ENCODE measurements around the gene AHCYL2. TPM values are rescaled to one million over a fixed set of nuclear protein-coding genes. Genes with fewer than 3 reads are reported as not detected.

The AHCYL2 gene
- total RNA-seq, 3 donors from 2014 or later (not counting 1 experiment from before 2014, with no cell fraction given) = 11.6 to 15.2 (median 14.5) TPM

- no peaks in the 10 kb centered on the region for H3K4me1 ChIP-seq (ENCODE audit: control insufficient read depth, insufficient read depth, low read length)
Observed at GRCh38 chr7:129388333-129389098, 163.7 kb downstream of the AHCYL2 start.

GRCh38 chr7:129389829-129390228 lies 165.0 kb downstream of the AHCYL2 start:
- no CpG with 5 or more reads among the region's 1 CpG for WGBS (ENCODE audit: insufficient coverage)
- Histone ChIP-seq H3K4me3 (ENCODE audit: low read length) (no peak overlapping the region), H3K4me1 (ENCODE audit: control insufficient read depth, insufficient read depth, low read length) (no peaks in the 10 kb centered on the region), H3K36me3 (ENCODE audit: control insufficient read depth, insufficient read depth, low read length) (no peaks in the 10 kb centered on the region), H3K27ac (ENCODE audit: low read length) (no peak overlapping the region), H3K9me3 (ENCODE audit: control insufficient read depth, insufficient read depth, low read length) (no peaks in the 10 kb centered on the region), H3K27me3 (ENCODE audit: control insufficient read depth, insufficient read depth, low read length) (no peaks in the 10 kb centered on the region)
- Mint-ChIP-seq H3K4me1 (no peaks in the 10 kb centered on the region), H3K36me3 (no peaks in the 10 kb centered on the region), H3K9me3 (no peaks in the 10 kb centered on the region), H3K27me3 (ENCODE audit: low read depth in 2 of 2) (no peaks in the 10 kb centered on the region), H3K4me3 (no peak overlapping the region), H3K27ac (no peak overlapping the region)
- intact Hi-C loops (cut with micrococcal nuclease) = no loop called here
- DNase-seq = no peak
- ATAC-seq = no peak
- no peak for TF ChIP-seq CTCF (IDR thresholded peaks at IDR 0.05)

More at GRCh38 chr7:129388333-129389098, 163.7 kb downstream of the AHCYL2 start:
- H3K27me3 ChIP-seq (ENCODE audit: control insufficient read depth, insufficient read depth, low read length) = no peaks in the 10 kb centered on the region
- H3K4me3 Mint-ChIP-seq = no peak overlapping the region
- WGBS (ENCODE audit: insufficient coverage) = 97% methylated on average over 8 of the region's 8 CpGs
- no peaks in the 10 kb centered on the region for H3K9me3 ChIP-seq (ENCODE audit: control insufficient read depth, insufficient read depth, low read length)
- no peak for TF ChIP-seq CTCF (IDR thresholded peaks at IDR 0.05)
- H3K9me3 Mint-ChIP-seq = no peaks in the 10 kb centered on the region
- DNase-seq (no peak), ATAC-seq (no peak)
- H3K4me1 Mint-ChIP-seq = no peaks in the 10 kb centered on the region
- no peak overlapping the region for H3K4me3 ChIP-seq (ENCODE audit: low read length)
- H3K27ac ChIP-seq (ENCODE audit: low read length) = no peak overlapping the region
- no peaks in the 10 kb centered on the region for H3K36me3 Mint-ChIP-seq
- H3K36me3 ChIP-seq (ENCODE audit: control insufficient read depth, insufficient read depth, low read length) = no peaks in the 10 kb centered on the region
- intact Hi-C loops (cut with micrococcal nuclease) = no loop called here
- no peak overlapping the region for H3K27ac Mint-ChIP-seq
- no peaks in the 10 kb centered on the region for H3K27me3 Mint-ChIP-seq (ENCODE audit: low read depth in 2 of 2)

GRCh38 chr7:129390314-129390713 lies 165.5 kb downstream of the AHCYL2 start:
- H3K9me3 ChIP-seq (ENCODE audit: control insufficient read depth, insufficient read depth, low read length) = no peaks in the 10 kb centered on the region
- DNase-seq (no peak), ATAC-seq (no peak)
- H3K27me3 Mint-ChIP-seq (ENCODE audit: low read depth in 2 of 2) = no peaks in the 10 kb centered on the region
- H3K36me3 Mint-ChIP-seq = no peaks in the 10 kb centered on the region
- intact Hi-C loops (cut with micrococcal nuclease) = no loop called here
- H3K4me3 Mint-ChIP-seq = no peak overlapping the region
- H3K27me3 ChIP-seq (ENCODE audit: control insufficient read depth, insufficient read depth, low read length) = no peaks in the 10 kb centered on the region
- TF ChIP-seq CTCF (IDR thresholded peaks at IDR 0.05) = no peak
- no peak overlapping the region for H3K4me3 ChIP-seq (ENCODE audit: low read length)
- H3K9me3 Mint-ChIP-seq = no peaks in the 10 kb centered on the region
- no peaks in the 10 kb centered on the region for H3K4me1 ChIP-seq (ENCODE audit: control insufficient read depth, insufficient read depth, low read length)
- no peaks in the 10 kb centered on the region for H3K36me3 ChIP-seq (ENCODE audit: control insufficient read depth, insufficient read depth, low read length)
- H3K27ac Mint-ChIP-seq = no peak overlapping the region
- H3K4me1 Mint-ChIP-seq = no peaks in the 10 kb centered on the region
- no peak overlapping the region for H3K27ac ChIP-seq (ENCODE audit: low read length)

Data from natural killer cell (primary cell).